Neural cell (in vitro differentiated cells): ENCODE results near the gene RAVER1.

ENCODE experiments used
- CTCF ChIP-seq: fragments of 450-650 bp; IDR thresholded peaks from 2 replicates; pipeline ENCODE4 v1.5.1; 2014; ENCODE audit warnings: antibody characterized with exemption, mild to moderate bottlenecking, moderate library complexity; ENCODE audit not compliant: poor library complexity, severe bottlenecking
- EP300 ChIP-seq: fragments of 450-650 bp; conservative IDR thresholded peaks from 2 replicates; pipeline ENCODE4 v1.6.1; 2014; ENCODE audit warnings: antibody characterized with exemption, mild to moderate bottlenecking, moderate library complexity; ENCODE audit not compliant: poor library complexity, severe bottlenecking
- POLR2AphosphoS5 ChIP-seq: IDR thresholded peaks from 2 replicates; pipeline ENCODE4 v1.6.1; 2012
- REST ChIP-seq: IDR thresholded peaks from 2 replicates; pipeline ENCODE4 v1.6.1; 2012; ENCODE audit warnings: borderline replicate concordance
- TAF1 ChIP-seq: IDR thresholded peaks from 2 replicates; pipeline ENCODE4 v1.6.1; 2012; ENCODE audit warnings: low read depth

- TF ChIP-seq REST (no peak), EP300 (no peak), TAF1 (no peak), POLR2AphosphoS5 (no peak), CTCF (no peak)
Observed at GRCh38 chr19:10288662-10289166, 44.6 kb downstream of the RAVER1 start.
